Erythroblast (primary cell): ENCODE measurements around the gene TINAGL1.

Source experiments
- DNase-seq, 2 experiments: peaks; one replicate each; lab custom pipeline; 2025; lab: John Stamatoyannopoulos, UW
- GATA1 ChIP-seq: IDR thresholded peaks from 2 replicates; pipeline ENCODE4 v1.6.1; 2011; ENCODE audit warnings: low read depth, mild to moderate bottlenecking, control low read depth, low read length, moderate library complexity
- POLR2A ChIP-seq: IDR thresholded peaks from 2 replicates; pipeline ENCODE4 v1.6.1; 2011; ENCODE audit warnings: mild to moderate bottlenecking, low read length

Gene TINAGL1

DNA sequence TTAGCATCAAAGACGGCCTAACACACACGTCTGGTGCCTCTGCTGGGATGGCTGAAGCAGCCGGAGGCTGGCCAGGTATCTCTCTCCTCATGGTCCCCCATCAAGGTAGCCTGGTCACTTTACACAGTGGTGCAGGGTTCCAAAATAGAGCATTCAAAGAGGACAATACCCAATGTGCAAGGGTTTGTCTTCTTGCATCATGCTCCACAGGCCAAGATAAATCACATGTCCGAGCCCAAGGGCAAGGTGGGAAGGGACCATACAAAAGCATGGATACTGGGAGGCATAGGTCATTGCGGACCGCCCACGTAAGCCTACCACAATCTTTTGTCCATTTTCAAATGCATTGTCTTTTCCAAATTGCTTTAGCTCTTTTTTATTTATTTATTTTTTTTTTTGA is 23.8 kb upstream of the TINAGL1 start:
- DNase-seq = no peak
- TF ChIP-seq GATA1 = no peak
- TF ChIP-seq POLR2A = no peak

DNA sequence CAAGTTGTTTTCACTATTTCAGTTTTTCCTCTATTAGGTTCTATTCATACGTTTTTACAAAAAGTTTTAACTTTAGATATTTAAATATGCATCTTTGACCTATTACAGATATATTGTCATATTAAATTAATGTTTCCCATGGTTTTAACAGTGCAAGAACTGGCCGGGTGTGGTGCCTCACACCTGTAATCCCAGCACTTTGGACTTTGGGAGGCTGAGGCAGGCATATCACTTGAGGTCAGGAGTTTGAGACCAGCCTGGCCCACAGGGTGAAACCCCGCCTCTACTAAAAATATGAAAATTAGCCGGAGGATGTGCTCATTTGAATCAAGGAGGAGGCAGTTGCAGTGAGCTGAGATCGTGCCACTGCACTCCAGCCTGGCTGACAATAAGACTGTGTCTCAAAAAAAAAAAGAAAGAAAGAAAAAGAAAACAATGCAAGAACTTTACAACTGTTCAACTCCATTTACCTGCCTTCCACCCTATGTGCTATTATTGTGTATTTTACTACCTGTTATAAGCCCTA is 19.8 kb upstream of the TINAGL1 start:
- DNase-seq = no peak
- no peak for TF ChIP-seq GATA1
- TF ChIP-seq POLR2A = no peak

DNA sequence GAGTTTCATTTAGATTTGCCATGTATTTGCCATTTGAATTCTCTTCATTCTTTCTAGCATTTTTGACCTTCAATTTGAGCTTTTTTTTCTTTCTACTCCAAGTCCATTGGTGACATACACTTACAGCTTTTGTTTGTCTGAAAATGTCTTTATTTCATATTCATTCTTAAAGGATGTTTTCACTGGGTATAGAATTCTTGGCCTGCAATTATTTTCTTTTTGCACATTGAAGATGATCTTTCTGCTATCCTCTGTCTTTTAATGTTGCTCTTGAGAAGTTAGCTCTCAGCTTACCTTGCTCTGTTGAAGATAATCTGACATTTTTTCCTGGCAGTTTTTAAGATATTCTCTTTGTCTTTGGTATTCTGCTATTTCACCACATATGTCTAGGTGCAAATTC is 16.6 kb upstream of the TINAGL1 start:
- TF ChIP-seq POLR2A (no peak), GATA1 (no peak)

DNA sequence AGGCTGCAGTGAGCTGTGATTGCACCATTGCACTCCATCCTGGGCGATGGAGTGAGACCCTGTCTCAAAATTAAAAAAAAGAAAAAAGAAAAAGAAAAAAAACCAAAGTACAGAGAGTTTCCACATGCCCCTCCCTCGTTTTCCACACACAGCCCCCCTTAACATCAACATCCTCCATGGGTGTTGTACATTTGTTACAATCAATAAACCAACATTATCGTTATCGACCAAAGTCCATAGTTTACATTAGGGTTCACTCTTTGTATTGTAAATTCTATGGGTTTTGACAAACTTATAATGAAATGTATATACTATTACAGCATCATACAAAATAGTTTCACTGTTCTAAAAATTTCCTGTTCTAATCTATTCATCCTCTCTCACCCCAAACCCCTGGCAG is 15.9 kb upstream of the TINAGL1 start:
- TF ChIP-seq GATA1 = no peak
- no peak for TF ChIP-seq POLR2A
- no peak for DNase-seq

More for the DNA sequence above, 16.6 kb upstream of the TINAGL1 start:
- no peak for DNase-seq

DNA sequence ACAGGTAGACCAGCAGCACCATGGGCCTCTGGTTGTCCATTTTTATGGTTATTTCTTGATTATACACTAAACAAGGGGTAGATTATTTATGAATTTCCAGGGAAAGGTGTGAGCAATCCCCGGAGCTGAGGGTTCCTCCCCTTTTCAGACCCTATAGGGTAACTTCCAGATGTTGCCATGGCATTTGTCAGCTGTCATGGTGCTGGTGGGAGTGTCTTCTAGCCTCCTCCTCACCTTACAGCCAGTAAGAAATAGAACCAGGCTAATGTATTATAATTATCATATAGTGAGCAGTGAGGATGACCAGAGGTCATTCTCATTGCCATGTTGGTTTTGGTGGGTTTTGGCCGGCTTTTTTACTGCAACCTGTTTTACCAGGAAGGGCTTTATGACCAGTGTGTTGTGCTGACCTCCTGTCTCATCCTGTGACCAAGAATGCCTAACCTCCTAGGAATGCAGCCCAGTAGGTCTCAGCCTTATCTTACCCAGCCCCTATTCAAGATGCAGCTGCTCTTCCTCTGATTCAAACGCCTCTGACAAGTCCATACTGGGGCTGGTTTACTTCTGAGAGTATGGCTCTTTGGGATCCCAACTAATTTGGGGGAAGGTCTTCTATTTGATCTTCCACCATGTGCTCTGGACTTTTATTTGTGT is 13.5 kb upstream of the TINAGL1 start:
- DNase-seq = no peak

DNA sequence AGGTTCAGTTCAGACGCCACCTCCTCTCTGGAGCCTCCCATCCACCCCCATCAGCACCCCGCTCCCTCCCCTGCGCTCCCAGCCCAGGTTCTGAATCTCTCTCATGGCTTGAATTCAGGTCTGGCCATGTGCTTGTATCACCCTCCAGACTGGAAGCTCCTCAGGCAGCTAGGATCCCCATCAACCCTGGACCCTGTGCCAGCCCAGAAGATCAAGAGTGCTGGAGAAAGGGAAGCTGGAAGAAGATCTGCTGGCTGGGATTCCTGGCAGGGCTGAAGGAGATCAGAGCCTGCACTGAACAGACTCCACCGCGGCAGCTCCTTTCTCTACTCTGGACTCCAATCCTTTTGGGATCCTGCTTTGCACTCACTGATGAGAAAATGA is 11.7 kb upstream of the TINAGL1 start:
- DNase-seq = no peak
- TF ChIP-seq POLR2A (no peak), GATA1 (no peak)

More for the DNA sequence above, 13.5 kb upstream of the TINAGL1 start:
- TF ChIP-seq GATA1 (no peak), POLR2A (no peak)

DNA sequence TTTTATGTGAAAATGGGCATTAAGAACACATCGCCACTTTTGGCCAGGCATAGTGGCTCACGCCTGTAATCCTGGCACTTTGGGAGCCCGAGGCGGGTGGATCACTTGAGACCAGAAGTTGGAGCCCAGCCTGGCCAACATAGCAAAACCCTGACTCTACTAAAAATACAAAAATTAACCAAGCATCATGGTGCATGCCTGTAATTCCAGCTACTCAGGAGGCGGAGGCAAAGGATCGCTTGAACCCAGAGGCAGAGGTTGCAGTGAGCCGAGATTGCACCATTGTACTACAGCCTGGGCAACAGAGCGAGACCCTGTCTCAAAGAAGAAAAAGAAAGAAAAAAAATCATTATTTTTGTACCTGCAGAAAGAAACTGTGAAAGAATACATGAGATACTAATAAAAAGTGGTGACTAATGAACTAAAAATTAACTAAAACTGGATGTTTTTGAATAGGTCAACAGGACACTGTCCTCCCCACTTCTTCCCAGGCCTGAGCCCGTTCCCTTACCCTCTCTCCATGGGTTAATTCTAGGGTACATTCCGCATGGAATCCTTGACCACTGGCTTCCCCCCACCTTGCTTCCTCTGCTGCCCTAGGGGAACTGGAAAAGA is 8.3 kb upstream of the TINAGL1 start:
- DNase-seq = no peak
- TF ChIP-seq GATA1 = no peak
- TF ChIP-seq POLR2A = no peak

DNA sequence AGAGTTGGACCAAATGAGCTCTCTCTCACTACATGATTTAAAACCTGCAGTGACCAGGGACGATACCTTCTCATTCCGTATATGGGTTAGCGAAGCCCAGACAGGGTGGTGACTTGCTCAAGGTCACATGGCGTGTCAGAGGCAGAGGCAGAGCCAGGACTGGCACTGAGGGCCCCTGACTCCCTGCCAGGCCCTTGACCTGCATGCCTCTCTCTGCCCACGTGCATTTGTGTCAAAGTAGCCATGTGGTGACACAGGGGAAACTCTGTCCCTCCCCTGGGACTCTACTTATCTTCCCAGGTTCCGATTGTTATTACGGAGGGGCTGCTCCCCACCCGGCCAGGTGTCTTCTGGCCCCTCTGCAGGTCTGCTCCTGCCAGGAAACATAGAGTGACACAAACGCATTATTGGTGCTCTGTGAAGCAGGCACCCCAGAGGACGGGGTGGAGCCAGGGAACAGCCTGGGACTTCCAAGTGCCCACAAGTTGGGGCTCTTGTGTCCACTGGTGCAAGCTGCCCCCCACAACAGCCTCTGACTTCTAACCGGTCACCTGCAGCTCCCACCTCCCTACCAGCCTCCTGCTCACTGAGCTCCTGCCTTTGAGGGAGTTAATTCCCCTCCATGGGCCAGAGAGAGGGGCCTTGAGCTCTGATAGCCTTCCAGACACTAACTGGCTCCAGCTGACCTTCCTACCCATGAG is 7.3 kb upstream of the TINAGL1 start:
- no peak for DNase-seq
- TF ChIP-seq POLR2A (no peak), GATA1 (no peak)

DNA sequence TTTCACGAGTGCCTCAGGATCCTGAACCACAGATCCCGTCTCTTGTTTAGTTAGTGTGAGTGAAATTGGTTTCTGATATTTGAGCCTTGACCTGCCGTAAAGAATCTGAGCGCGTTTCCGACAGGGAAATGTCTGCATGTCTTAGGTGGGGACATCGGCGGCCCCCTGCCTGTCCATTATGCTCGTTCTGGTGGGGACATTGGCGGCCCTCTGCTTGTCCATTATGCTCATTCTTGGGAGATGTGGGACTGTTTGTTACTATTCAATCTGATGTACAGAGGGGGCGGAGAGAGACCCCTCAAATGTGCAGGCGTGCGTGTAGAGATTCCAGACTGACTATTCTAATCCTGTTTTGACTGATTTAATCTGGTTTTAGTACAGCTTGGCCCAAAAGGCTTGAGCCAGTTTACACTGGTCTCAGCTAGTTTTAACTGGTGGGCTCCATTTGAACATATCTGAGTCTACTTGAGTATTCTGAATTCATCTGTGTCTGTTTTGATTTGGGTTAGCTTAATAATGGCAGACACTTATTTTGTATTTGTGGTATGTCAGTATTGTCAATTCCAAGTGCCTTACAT is 6.6 kb upstream of the TINAGL1 start:
- no peak for DNase-seq
- TF ChIP-seq GATA1 (no peak), POLR2A (no peak)

DNA sequence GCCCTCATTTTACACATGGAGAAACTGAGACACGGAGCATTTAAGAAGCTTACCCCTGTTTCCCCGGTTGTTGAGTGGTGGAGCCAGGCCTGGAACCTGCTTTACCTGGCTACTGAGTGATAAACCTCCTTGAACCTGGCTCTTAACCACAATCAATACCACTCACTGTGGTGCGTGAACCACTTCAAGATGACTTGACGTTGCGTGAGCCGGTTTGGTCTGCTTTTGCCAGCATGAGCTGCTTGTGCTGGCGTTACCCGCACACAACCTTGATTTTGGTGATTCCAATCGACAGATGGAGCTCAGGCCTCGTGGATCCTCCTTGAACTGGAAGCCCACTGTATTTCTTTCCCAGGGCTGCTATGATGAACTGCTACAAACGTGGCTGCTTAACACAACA is 6.1 kb upstream of the TINAGL1 start:
- no peak for DNase-seq
- TF ChIP-seq GATA1 (no peak), POLR2A (no peak)

DNA sequence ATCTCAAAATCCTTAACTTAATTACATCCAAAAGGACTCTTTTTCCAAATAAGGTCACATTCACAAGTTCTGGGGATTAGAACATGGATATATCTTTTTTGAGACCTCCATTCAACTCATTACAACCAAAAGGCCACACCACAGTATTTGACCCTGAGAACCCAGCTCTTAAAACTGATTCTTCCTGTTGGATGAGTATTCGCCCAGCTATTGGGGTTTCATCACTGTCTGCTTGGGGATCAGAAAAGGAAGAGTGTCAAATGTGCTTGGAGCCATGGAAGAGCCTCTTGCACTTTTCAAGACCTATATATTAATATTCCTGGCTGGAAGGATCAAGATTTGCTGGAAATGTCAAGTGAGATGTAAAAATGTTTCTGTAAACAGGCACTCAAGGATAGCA is 5.4 kb upstream of the TINAGL1 start:
- DNase-seq = no peak

DNA sequence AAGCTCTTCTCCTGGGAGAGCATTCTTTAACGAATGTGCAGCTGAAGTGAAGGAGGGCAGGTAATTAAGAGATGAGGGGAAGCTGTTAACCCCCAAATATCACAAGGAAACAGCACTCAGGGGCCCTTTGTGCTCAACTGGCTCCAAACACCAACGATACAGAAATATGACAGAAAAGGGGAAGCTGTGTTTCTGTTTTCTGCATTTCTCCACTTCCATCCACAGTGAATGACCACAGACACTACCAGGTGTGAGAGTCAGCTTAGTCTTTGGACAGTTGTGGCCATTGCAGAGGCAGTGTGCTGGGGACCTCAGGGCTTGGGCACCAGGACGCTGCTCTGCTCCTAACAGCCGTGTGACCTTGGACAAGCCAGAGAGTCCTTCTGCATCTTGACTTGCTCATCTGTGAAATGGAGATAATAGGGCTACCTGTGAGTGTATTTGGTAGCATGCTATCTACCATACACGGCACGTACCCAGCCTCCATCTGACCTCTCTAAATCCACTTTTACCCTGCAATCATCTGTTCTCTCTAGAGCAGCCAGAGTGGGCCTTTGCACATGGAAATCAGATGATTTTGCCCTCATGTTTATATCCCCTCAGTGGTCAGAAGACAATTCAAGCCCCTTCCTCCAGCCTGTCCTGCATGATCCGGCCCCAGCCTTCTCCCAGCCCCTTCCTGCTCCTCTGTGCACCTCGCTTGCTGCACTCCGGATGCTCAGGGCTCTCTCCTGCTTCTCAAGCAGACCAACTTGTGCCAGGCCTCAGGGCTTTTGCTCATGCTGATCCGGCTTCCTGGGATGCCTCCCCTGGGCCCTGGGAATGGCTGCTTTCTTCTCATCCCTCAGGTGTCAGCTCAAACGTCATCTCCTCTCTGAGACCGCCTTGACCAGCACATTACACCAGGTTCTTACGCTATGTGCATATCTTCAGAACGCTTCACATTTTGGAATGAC is 4.7 kb upstream of the TINAGL1 start:
- no peak for DNase-seq
- TF ChIP-seq POLR2A (no peak), GATA1 (no peak)

More for the DNA sequence above, 5.4 kb upstream of the TINAGL1 start:
- no peak for TF ChIP-seq POLR2A

DNA sequence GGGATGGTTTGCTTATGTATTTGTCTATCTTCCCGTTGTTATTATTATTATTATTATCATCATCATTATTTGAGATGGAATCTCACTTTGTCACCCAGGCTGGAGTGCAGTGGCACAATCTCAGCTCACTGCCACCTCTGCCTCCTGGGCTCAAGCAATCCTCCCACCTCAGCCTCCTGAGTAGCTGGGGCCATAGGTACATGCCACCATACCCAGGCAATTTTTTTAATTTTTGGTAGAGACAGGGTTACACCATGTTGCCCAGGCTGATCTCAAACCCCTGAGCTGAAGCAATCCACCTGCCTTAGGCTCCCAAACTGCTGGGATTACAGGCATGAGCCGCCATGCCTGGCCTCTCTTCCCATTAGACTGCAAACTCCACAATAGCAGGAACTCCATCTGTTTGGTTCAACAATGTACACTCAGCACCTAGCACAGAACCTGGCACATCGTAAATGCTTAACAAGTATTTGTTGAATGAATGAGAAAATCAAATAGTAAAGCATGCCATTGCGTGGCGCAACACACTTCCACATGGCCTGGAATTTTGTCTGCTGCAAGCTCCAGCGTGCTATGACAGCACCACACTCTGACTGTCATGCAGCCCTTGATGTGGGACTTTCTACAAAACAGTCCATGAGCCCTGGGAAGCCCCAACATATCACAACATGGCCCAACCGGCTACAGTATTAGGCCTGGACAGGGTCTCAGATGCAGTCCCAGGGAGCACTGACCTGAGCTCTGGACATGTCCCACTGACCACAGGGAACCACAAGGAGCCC is 3.8 kb upstream of the TINAGL1 start:
- TF ChIP-seq POLR2A (no peak), GATA1 (no peak)
- no peak for DNase-seq
